Measurements from ENCODE around the gene SUFU. TPM values are rescaled to one million over a fixed set of nuclear protein-coding genes. Genes with fewer than 3 reads are reported as not detected.

Gene SUFU
- total RNA-seq, 3 donors from 2014 or later (not counting 1 experiment from before 2014, with no cell fraction given) = 8.2 to 13.0 (median 11.5) TPM

GRCh38 chr10:102621443-102622325 is 117.9 kb downstream of the SUFU start:
- 63% methylated on average over 10 of the region's 13 CpGs for WGBS (ENCODE audit: insufficient coverage)
- Histone ChIP-seq H3K27me3 (ENCODE audit: control insufficient read depth, insufficient read depth, low read length) (no peaks in the 10 kb centered on the region), H3K27ac (ENCODE audit: low read length) (no peak overlapping the region), H3K9me3 (ENCODE audit: control insufficient read depth, insufficient read depth, low read length) (no peaks in the 10 kb centered on the region), H3K4me1 (ENCODE audit: control insufficient read depth, insufficient read depth, low read length) (no peaks in the 10 kb centered on the region), H3K4me3 (ENCODE audit: low read length) (no peak overlapping the region), H3K36me3 (ENCODE audit: control insufficient read depth, insufficient read depth, low read length) (peaks cover 20% of the 10 kb centered on the region)
- intact Hi-C loops (cut with micrococcal nuclease) = no loop called here
- no peak for ATAC-seq
- Mint-ChIP-seq H3K4me1 (no peaks in the 10 kb centered on the region), H3K27me3 (ENCODE audit: low read depth in 2 of 2) (no peaks in the 10 kb centered on the region), H3K9me3 (no peaks in the 10 kb centered on the region), H3K27ac (no peak overlapping the region), H3K36me3 (no peaks in the 10 kb centered on the region), H3K4me3 (no peak overlapping the region)
- TF ChIP-seq CTCF (IDR thresholded peaks at IDR 0.05) = no peak
- DNase-seq = no peak

GRCh38 chr10:102624094-102624493 is 120.3 kb downstream of the SUFU start:
- intact Hi-C loops (cut with micrococcal nuclease) = no loop called here
- TF ChIP-seq CTCF (IDR thresholded peaks at IDR 0.05) = no peak
- ATAC-seq = no peak
- no peaks in the 10 kb centered on the region for H3K9me3 Mint-ChIP-seq
- Histone ChIP-seq H3K27me3 (ENCODE audit: control insufficient read depth, insufficient read depth, low read length) (no peaks in the 10 kb centered on the region), H3K4me1 (ENCODE audit: control insufficient read depth, insufficient read depth, low read length) (no peaks in the 10 kb centered on the region), H3K36me3 (ENCODE audit: control insufficient read depth, insufficient read depth, low read length) (peaks cover 4% of the 10 kb centered on the region), H3K27ac (ENCODE audit: low read length) (no peak overlapping the region), H3K9me3 (ENCODE audit: control insufficient read depth, insufficient read depth, low read length) (no peaks in the 10 kb centered on the region), H3K4me3 (ENCODE audit: low read length) (no peak overlapping the region)
- H3K27me3 Mint-ChIP-seq (ENCODE audit: low read depth in 2 of 2) = no peaks in the 10 kb centered on the region
- no peaks in the 10 kb centered on the region for H3K36me3 Mint-ChIP-seq
- no peaks in the 10 kb centered on the region for H3K4me1 Mint-ChIP-seq
- 98% methylated on average over 3 of the region's 3 CpGs for WGBS (ENCODE audit: insufficient coverage)
- DNase-seq = no peak
- no peak overlapping the region for H3K27ac Mint-ChIP-seq
- no peak overlapping the region for H3K4me3 Mint-ChIP-seq

GRCh38 chr10:102624751-102625645 is 121.2 kb downstream of the SUFU start:
- ATAC-seq (no peak), DNase-seq (no peak)
- Mint-ChIP-seq H3K27me3 (ENCODE audit: low read depth in 2 of 2) (no peaks in the 10 kb centered on the region), H3K27ac (no peak overlapping the region), H3K36me3 (no peaks in the 10 kb centered on the region), H3K4me3 (no peak overlapping the region), H3K4me1 (no peaks in the 10 kb centered on the region), H3K9me3 (no peaks in the 10 kb centered on the region)
- Histone ChIP-seq H3K27me3 (ENCODE audit: control insufficient read depth, insufficient read depth, low read length) (no peaks in the 10 kb centered on the region), H3K4me3 (ENCODE audit: low read length) (no peak overlapping the region), H3K27ac (ENCODE audit: low read length) (no peak overlapping the region), H3K9me3 (ENCODE audit: control insufficient read depth, insufficient read depth, low read length) (no peaks in the 10 kb centered on the region), H3K36me3 (ENCODE audit: control insufficient read depth, insufficient read depth, low read length) (peaks cover 5% of the 10 kb centered on the region), H3K4me1 (ENCODE audit: control insufficient read depth, insufficient read depth, low read length) (no peaks in the 10 kb centered on the region)
- intact Hi-C loops (cut with micrococcal nuclease) = no loop called here
- WGBS (ENCODE audit: insufficient coverage) = 92% methylated on average over 12 of the region's 12 CpGs
- no peak for TF ChIP-seq CTCF (IDR thresholded peaks at IDR 0.05)
